Fibroblast of lung (primary cell): ENCODE data around the gene CCDC85C.

ENCODE experiments used
- EZH2 ChIP-seq: IDR thresholded peaks from 2 replicates; pipeline ENCODE4 v1.5.1; 2012; ENCODE audit warnings: low read length, control low read depth, mild to moderate bottlenecking; ENCODE audit errors: missing control alignments
- TF ChIP-seq, protein P1 (sequence below), 2 donors: IDR thresholded peaks in 1 of 2; conservative IDR thresholded peaks in 1 of 2; 1 replicate in 1 of 2; 2 replicates in 1 of 2; pipeline ENCODE4 v1.5.1; 2011 to 2012; ENCODE audit warnings: low read length in 2 of 2, control low read depth in 1 of 2, inconsistent platforms in 1 of 2, low read depth in 1 of 2, mild to moderate bottlenecking in 1 of 2

DNA sequence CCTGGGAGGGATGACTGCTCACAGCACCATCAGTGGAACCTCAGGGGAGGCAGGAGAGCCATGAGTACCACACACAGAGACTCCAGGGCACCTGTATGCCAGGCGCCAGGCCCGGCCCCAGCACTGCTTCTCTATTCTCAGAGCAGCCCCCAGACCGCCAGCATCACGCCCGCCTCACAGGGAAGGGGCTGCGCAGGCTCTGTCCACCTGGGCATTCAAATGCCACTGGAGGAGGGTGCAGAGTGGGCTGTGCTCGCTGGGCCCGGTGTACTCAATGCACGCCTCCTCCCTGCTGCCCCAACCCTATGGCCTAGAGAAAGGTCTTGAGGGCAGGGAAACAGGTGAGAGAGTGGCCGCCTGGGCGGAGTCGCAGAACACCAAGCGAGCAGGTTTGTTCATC is 43.6 kb downstream of the CCDC85C start:
- TF ChIP-seq, protein P1, sequence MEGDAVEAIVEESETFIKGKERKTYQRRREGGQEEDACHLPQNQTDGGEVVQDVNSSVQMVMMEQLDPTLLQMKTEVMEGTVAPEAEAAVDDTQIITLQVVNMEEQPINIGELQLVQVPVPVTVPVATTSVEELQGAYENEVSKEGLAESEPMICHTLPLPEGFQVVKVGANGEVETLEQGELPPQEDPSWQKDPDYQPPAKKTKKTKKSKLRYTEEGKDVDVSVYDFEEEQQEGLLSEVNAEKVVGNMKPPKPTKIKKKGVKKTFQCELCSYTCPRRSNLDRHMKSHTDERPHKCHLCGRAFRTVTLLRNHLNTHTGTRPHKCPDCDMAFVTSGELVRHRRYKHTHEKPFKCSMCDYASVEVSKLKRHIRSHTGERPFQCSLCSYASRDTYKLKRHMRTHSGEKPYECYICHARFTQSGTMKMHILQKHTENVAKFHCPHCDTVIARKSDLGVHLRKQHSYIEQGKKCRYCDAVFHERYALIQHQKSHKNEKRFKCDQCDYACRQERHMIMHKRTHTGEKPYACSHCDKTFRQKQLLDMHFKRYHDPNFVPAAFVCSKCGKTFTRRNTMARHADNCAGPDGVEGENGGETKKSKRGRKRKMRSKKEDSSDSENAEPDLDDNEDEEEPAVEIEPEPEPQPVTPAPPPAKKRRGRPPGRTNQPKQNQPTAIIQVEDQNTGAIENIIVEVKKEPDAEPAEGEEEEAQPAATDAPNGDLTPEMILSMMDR (conservative IDR thresholded peaks at IDR 0.05 in 1 of 2, IDR thresholded peaks at IDR 0.05 in 1 of 2; ENCODE audit: low read depth in 1 of 2, low read length in 2 of 2) = no peak
- no peak for TF ChIP-seq EZH2
